ENCODE measurements around the gene RAMP2.

DNA sequence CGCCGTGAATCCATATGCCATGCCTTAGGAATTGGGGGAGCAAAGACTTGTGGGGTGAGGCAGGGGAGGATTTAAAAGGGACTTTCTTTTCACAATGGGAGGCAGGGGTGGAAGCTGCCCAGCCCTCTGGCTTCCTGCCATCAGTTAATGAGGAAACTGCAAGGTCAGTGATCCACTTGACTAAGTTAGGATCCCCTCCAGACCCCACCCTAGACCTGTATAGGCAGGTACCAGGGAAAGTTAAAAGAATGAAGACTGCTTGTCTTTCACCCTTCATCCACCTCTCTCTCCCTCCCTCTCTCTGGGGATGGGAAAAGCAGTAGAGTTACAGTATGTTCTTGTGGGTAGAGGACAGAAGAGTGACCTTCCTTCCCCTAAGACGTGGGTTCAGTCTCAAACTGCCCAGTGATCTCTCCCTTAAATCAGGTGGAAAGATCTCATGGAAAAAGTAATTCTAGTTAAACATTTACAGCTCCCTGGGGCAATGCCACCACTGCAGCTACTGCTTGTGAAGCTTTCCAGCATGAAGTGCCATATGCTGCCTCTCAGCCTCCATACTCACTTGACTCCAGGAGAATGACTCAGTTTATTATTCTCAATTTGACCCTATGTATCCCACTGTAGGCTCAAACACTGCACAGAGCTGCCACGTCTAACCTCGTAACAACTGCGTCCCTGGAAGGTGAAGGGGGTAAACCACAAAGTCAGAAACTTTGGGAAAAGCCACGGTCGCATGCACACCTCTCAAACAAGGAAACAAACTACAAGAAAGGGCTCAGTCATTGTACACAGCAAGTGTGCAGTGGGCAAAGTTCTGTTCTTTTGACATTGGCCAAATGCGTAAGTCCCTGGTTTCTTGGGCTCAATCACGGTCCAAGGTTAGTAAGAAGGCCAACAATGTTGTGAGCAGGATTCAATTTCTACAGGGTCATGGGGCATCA is 36.3 kb downstream of the RAMP2 start:
- TF ChIP-seq CTCF (tag by site-specific recombination; IDR thresholded peaks at IDR 0.05) (no peak), ZNF302 (tag by site-specific recombination; IDR thresholded peaks at IDR 0.05; ENCODE audit: low read depth) (no peak), ZNF654 (tag by site-specific recombination; IDR thresholded peaks at IDR 0.05; ENCODE audit: low read depth) (no peak), PBX3 (CRISPR knock-in tag; IDR thresholded peaks at IDR 0.05) (no peak), ZNF404 (tag by site-specific recombination; IDR thresholded peaks at IDR 0.05) (no peak), ZNF133 (tag by site-specific recombination; IDR thresholded peaks at IDR 0.05) (no peak), ZNF146 (tag by site-specific recombination; IDR thresholded peaks at IDR 0.05) (no peak), ZNF600 (tag by site-specific recombination; IDR thresholded peaks at IDR 0.05) (no peak), ZNF398 (tag by site-specific recombination; IDR thresholded peaks at IDR 0.05) (no peak), ZNF121 (tag by site-specific recombination; IDR thresholded peaks at IDR 0.05) (no peak), ZNF324 (tag by site-specific recombination; IDR thresholded peaks at IDR 0.05) (no peak)
- TF ChIP-seq, protein P1, sequence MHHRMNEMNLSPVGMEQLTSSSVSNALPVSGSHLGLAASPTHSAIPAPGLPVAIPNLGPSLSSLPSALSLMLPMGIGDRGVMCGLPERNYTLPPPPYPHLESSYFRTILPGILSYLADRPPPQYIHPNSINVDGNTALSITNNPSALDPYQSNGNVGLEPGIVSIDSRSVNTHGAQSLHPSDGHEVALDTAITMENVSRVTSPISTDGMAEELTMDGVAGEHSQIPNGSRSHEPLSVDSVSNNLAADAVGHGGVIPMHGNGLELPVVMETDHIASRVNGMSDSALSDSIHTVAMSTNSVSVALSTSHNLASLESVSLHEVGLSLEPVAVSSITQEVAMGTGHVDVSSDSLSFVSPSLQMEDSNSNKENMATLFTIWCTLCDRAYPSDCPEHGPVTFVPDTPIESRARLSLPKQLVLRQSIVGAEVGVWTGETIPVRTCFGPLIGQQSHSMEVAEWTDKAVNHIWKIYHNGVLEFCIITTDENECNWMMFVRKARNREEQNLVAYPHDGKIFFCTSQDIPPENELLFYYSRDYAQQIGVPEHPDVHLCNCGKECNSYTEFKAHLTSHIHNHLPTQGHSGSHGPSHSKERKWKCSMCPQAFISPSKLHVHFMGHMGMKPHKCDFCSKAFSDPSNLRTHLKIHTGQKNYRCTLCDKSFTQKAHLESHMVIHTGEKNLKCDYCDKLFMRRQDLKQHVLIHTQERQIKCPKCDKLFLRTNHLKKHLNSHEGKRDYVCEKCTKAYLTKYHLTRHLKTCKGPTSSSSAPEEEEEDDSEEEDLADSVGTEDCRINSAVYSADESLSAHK (tag by site-specific recombination; IDR thresholded peaks at IDR 0.05): no peak

Measured in HEK293 (cell line).